HG02642 (cell line): Measurements from ENCODE around the gene GATB.

Experiments
- ATAC-seq: cut with Tn5 transposase; IDR thresholded peaks from one replicate; pipeline ENCODE4 v1.9.1; 2021; ENCODE audit warnings: mild to moderate bottlenecking; ENCODE audit not compliant: unreplicated experiment, poor library complexity

Gene GATB

GRCh38 chr4:151760712-151761661, at the start of gene GATB:
TSS of gene GATB (minus strand) at chr4:151761007. CDS start at chr4:151760982, 25 bp downstream.
- peak; percentile 100 for ATAC-seq

GRCh38 chr4:151810476-151810875, 49.7 kb upstream of the GATB start:
- ATAC-seq = no peak

GRCh38 chr4:151809716-151810115, 48.9 kb upstream of the GATB start:
- no peak for ATAC-seq

- ATAC-seq = no peak
Measured at GRCh38 chr4:151808542-151808941, 47.7 kb upstream of the GATB start.

GRCh38 chr4:151808120-151808529, 47.3 kb upstream of the GATB start:
- ATAC-seq = no peak

- ATAC-seq = no peak
Measured at GRCh38 chr4:151807220-151807619, 46.4 kb upstream of the GATB start.

GRCh38 chr4:151806511-151806927, 45.7 kb upstream of the GATB start:
- no peak for ATAC-seq

GRCh38 chr4:151804821-151805220, 44.0 kb upstream of the GATB start:
- ATAC-seq = no peak

- ATAC-seq = no peak
Measured at GRCh38 chr4:151804086-151804630, 43.4 kb upstream of the GATB start.

- no peak for ATAC-seq
Measured at GRCh38 chr4:151803246-151803645, 42.4 kb upstream of the GATB start.

GRCh38 chr4:151801547-151802516, 41.0 kb upstream of the GATB start:
- no peak for ATAC-seq

GRCh38 chr4:151799417-151800012, 38.7 kb upstream of the GATB start:
- ATAC-seq = no peak

GRCh38 chr4:151798678-151799416, 38.0 kb upstream of the GATB start:
- peak; percentile 83 for ATAC-seq

- no peak for ATAC-seq
Measured at GRCh38 chr4:151797853-151798252, 37.0 kb upstream of the GATB start.

GRCh38 chr4:151797131-151797530, 36.3 kb upstream of the GATB start:
- ATAC-seq = no peak

- no peak for ATAC-seq
Measured at GRCh38 chr4:151796106-151796505, 35.3 kb upstream of the GATB start.

GRCh38 chr4:151792995-151793394, 32.2 kb upstream of the GATB start:
- peak; percentile 54 for ATAC-seq

GRCh38 chr4:151792530-151792929, 31.7 kb upstream of the GATB start:
- ATAC-seq = no peak

- ATAC-seq = no peak
Measured at GRCh38 chr4:151788021-151788420, 27.2 kb upstream of the GATB start.

GRCh38 chr4:151786158-151786495, 25.3 kb upstream of the GATB start:
- no peak for ATAC-seq
